HepG2 (cell line): ENCODE measurements around the gene CRABP1. TPM values are rescaled to one million over a fixed set of nuclear protein-coding genes. Genes with fewer than 3 reads are reported as not detected.

ENCODE experiments used
- ATAC-seq: fragments of 200-7000 bp; cut with Tn5 transposase; 3 replicates; pipeline ENCODE4 v1.9.1; 2020; ENCODE audit warnings: mild to moderate bottlenecking, moderate library complexity
- BruUV-seq: library from RNA; stranded (reverse); fragments of 400-500 nt; replicated peaks from 2 replicates; lab custom pipeline; 2021; lab: Mats Ljungman, UMichigan
- CTCF ChIA-PET: fragments of 300-600 bp; formaldehyde crosslinking; extraction: SDS; loops from one replicate; lab custom pipeline; 2021; ENCODE audit warnings: low total read pairs, inconsistent platforms, low intra/inter-chr PET ratio; lab: Yijun Ruan, JAX
- POLR2A ChIA-PET: fragments of 350-600 bp; sonication (Branson Sonifier 250); formaldehyde crosslinking; loops from one replicate; lab custom pipeline; 2020; ENCODE audit warnings: antibody characterized with exemption, inconsistent platforms; lab: Yijun Ruan, JAX
- DNase-seq: peaks from one replicate; pipeline ENCODE4 v3.0.0-alpha.2; 2015; ENCODE audit warnings: low spot score
- FAIRE-seq: peaks from 3 replicates; lab custom pipeline; 2011; peaks lifted over from hg19 to GRCh38; lab: Jason Lieb, UNC
- H2AFZ ChIP-seq: one replicate; pipeline ENCODE4 v1.6.1; 2011; ENCODE audit warnings: low read length, inconsistent platforms
- H3K27ac ChIP-seq: fragments of 300-600 bp; 3 replicates; pipeline ENCODE4 v1.8.0; 2011; ENCODE audit warnings: mixed run types, mild to moderate bottlenecking, mixed read lengths, low read length, inconsistent platforms; ENCODE audit not compliant: insufficient read depth; ENCODE audit errors: extremely low read length
- H3K27me3 ChIP-seq, 2 experiments: fragments of 200-600 bp in 1 of 2; 2 replicates in 1 of 2; 3 replicates in 1 of 2; pipeline versions ENCODE4 v1.6.0 to v1.8.0; 2011; ENCODE audit warnings: low read length in 2 of 2, mild to moderate bottlenecking in 2 of 2, moderate library complexity in 2 of 2, inconsistent platforms in 1 of 2; ENCODE audit not compliant: insufficient read depth in 2 of 2, control insufficient read depth in 1 of 2
- H3K36me3 ChIP-seq, 2 experiments: fragments of 200-600 bp in 1 of 2; replicated peaks in 1 of 2; 2 replicates in 1 of 2; 3 replicates in 1 of 2; pipeline versions ENCODE4 v1.5.1 to v1.8.0; 2011; ENCODE audit warnings: low read length in 2 of 2, inconsistent platforms in 1 of 2; ENCODE audit not compliant: insufficient read depth in 2 of 2, control insufficient read depth in 1 of 2
- H3K4me1 ChIP-seq: 2 replicates; pipeline ENCODE4 v1.5.1; 2012; ENCODE audit warnings: low read length, inconsistent platforms; ENCODE audit not compliant: insufficient read depth
- H3K4me2 ChIP-seq: 2 replicates; pipeline ENCODE4 v1.6.0; 2011; ENCODE audit warnings: low read depth, low read length, inconsistent platforms
- H3K4me3 ChIP-seq, 3 experiments: fragments of 200-600 bp in 1 of 3; sonication (generic), shearing (Covaris generic) in 1 of 3; replicated peaks in 1 of 3; 2 replicates each; pipeline ENCODE4 v1.5.1; 2011 to 2016; ENCODE audit warnings: low read length in 3 of 3, inconsistent platforms in 2 of 3, low read depth in 2 of 3, mild to moderate bottlenecking in 2 of 3, control low read depth in 1 of 3, mixed read lengths in 1 of 3; ENCODE audit not compliant: insufficient read depth in 1 of 3
- H3K79me2 ChIP-seq: one replicate; pipeline ENCODE4 v1.6.1; 2011; ENCODE audit warnings: low read length, inconsistent platforms; ENCODE audit not compliant: insufficient read depth
- H3K9ac ChIP-seq: 2 replicates; pipeline ENCODE4 v1.6.0; 2011; ENCODE audit warnings: mild to moderate bottlenecking, low read depth, low read length, inconsistent platforms; ENCODE audit not compliant: insufficient read depth
- H3K9me3 ChIP-seq: 2 replicates; pipeline ENCODE4 v1.5.1; 2012; ENCODE audit warnings: mild to moderate bottlenecking, low read length
- H4K20me1 ChIP-seq: 2 replicates; pipeline ENCODE4 v1.6.0; 2011; ENCODE audit warnings: inconsistent platforms, mild to moderate bottlenecking, low read length, moderate library complexity; ENCODE audit not compliant: insufficient read depth
- AHR ChIP-seq: IDR thresholded peaks from 2 replicates; pipeline ENCODE4 v1.6.1; 2018; ENCODE audit warnings: missing genetic modification reagents, missing compliant biosample characterization
- ATF1 ChIP-seq: IDR thresholded peaks from 2 replicates; pipeline ENCODE4 v1.6.1; 2016; ENCODE audit warnings: mild to moderate bottlenecking, control low read depth
- BCL6 ChIP-seq: IDR thresholded peaks from 2 replicates; pipeline ENCODE4 v1.6.1; 2016; ENCODE audit warnings: missing genetic modification reagents, missing compliant biosample characterization
- CHCHD3 ChIP-seq: sonication (generic); formaldehyde crosslinking; IDR thresholded peaks from 2 replicates; pipeline ENCODE4 v1.8.0; 2022; ENCODE audit warnings: mild to moderate bottlenecking, missing genetic modification reagents, moderate library complexity
- ESRRA ChIP-seq: sonication (generic); formaldehyde crosslinking; IDR thresholded peaks from 2 replicates; pipeline ENCODE4 v1.5.1; 2020; ENCODE audit warnings: mild to moderate bottlenecking, low read depth, missing genetic modification reagents
- PLRG1 ChIP-seq: fragments of 450-650 bp; conservative IDR thresholded peaks from 2 replicates; pipeline ENCODE4 v1.6.1; 2016
- RNF2 ChIP-seq: fragments of 450-650 bp; conservative IDR thresholded peaks from 2 replicates; pipeline ENCODE4 v1.6.1; 2016; ENCODE audit warnings: low read depth
- SNAPC2 ChIP-seq: sonication (generic); formaldehyde crosslinking; IDR thresholded peaks from 2 replicates; pipeline ENCODE4 v1.8.1; 2022; ENCODE audit warnings: mild to moderate bottlenecking, missing genetic modification reagents
- STAG1 ChIP-seq: sonication (generic); formaldehyde crosslinking; IDR thresholded peaks from 2 replicates; pipeline ENCODE4 v1.4.0; 2020; ENCODE audit warnings: missing genetic modification reagents
- U2AF1 ChIP-seq: fragments of 200-400 bp; formaldehyde crosslinking; optimal IDR thresholded peaks from 2 replicates; pipeline ENCODE3; 2017; ENCODE audit warnings: mild to moderate bottlenecking, low read depth, low read length
- ZNF10 ChIP-seq: sonication (generic); formaldehyde crosslinking; IDR thresholded peaks from 2 replicates; pipeline ENCODE4 v1.4.0; 2020; ENCODE audit warnings: mild to moderate bottlenecking, low read depth, missing genetic modification reagents, borderline replicate concordance
- ZNF232 ChIP-seq: sonication (generic); formaldehyde crosslinking; IDR thresholded peaks from 2 replicates; pipeline ENCODE4 v1.4.0; 2020; ENCODE audit warnings: missing genetic modification reagents, borderline replicate concordance
- ZNF674 ChIP-seq: sonication (generic); formaldehyde crosslinking; IDR thresholded peaks from 2 replicates; pipeline ENCODE4 v1.5.0; 2020; ENCODE audit warnings: low read depth, mild to moderate bottlenecking, missing genetic modification reagents
- ZNF747 ChIP-seq: sonication (generic); formaldehyde crosslinking; IDR thresholded peaks from 2 replicates; pipeline ENCODE4 v1.8.1; 2023; ENCODE audit warnings: missing genetic modification reagents, mild to moderate bottlenecking, borderline replicate concordance
- ZNF761 ChIP-seq: sonication (generic); formaldehyde crosslinking; conservative IDR thresholded peaks from 2 replicates; pipeline ENCODE4 v1.4.0; 2020; ENCODE audit warnings: mild to moderate bottlenecking, missing genetic modification reagents
- ZSCAN25 ChIP-seq: sonication (generic); formaldehyde crosslinking; IDR thresholded peaks from 2 replicates; pipeline ENCODE4 v1.8.0; 2022; ENCODE audit warnings: mild to moderate bottlenecking, missing genetic modification reagents
- WGBS: methylation state at CpG from one replicate; pipeline ENCODE4 v1.1.6; 2017; ENCODE audit warnings: low lambda C conversion rate; 5-methylcytosine and 5-hydroxymethylcytosine counted together
- in situ Hi-C: cut with HindIII; loops from 2 replicates; pipeline ENCODE4 v1.10.0; 2017; ENCODE audit warnings: low pct_unique_long_range_greater_than_20kb; ENCODE audit not compliant: extremely low pct_ligation_motif_present
- intact Hi-C: fragments of 100-400 bp; cut with micrococcal nuclease; formaldehyde crosslinking; loops from one replicate; pipeline ENCODE4 v1.10.0; 2022; ENCODE audit not compliant: unreplicated experiment
- polyA plus RNA-seq, 8 experiments: library from polyadenylated mRNA; depleted of rRNA in 3 of 8; stranded (reverse) in 7 of 8; unstranded in 1 of 8; fragments of >200 nt; fragmentation: Illumina TruSeq in 4 of 8; extraction: Trizol in 4 of 8; gene quantifications; 2 replicates each; pipeline versions ENCODE4 v1.2.1 to v1.2.3, GENCODE V29; 2011 to 2016; ENCODE audit warnings: low read depth in 4 of 8, missing spikeins in 1 of 8, mixed read lengths in 1 of 8; ENCODE audit not compliant: insufficient read depth in 1 of 8
- total RNA-seq, 5 experiments: library from RNA; depleted of rRNA; stranded (reverse); fragments of >200 nt; fragmentation: Illumina TruSeq; extraction: Trizol; gene quantifications; 2 replicates each; pipeline ENCODE4 v1.2.3, GENCODE V29; 2016; ENCODE audit warnings: low read depth in 1 of 5
- TF ChIP-seq, protein P1 (sequence below): IDR thresholded peaks from 2 replicates; pipeline ENCODE4 v1.6.1; 2018; ENCODE audit warnings: missing genetic modification reagents, mild to moderate bottlenecking, missing compliant biosample characterization
- TF ChIP-seq, protein P2 (sequence below): sonication (generic); formaldehyde crosslinking; IDR thresholded peaks from 2 replicates; pipeline ENCODE4 v1.9.0; 2021; ENCODE audit warnings: missing genetic modification reagents, borderline replicate concordance
- TF ChIP-seq, protein P3 (sequence below): sonication (generic); formaldehyde crosslinking; IDR thresholded peaks from 2 replicates; pipeline ENCODE4 v1.8.1; 2023; ENCODE audit warnings: mild to moderate bottlenecking, moderate library complexity, missing genetic modification reagents

CRABP1 gene
- total and polyA plus RNA-seq, 2 of the 13 experiments (the other 11 are each of a cell fraction or from before 2014, with no cell fraction given), result not detected

DNA sequence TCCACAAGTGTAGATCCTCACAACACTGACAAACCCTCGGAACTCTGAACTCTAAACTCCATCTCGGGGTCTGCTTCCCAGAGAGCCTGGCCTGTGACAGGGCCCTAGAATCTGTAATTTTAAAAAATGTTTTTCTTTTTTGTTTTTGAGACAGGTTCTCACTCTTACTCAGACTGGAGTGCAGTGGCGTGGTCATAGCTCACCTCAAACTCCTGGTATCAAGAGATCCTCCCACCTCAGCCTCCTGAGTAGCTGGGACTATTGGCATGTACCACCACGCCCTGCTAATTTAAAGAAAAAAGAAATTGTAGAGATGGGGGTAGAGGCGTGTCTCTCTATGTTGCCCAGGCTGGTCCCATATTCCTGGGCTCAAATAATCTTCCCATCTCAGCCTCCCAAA, 26.2 kb downstream of the CRABP1 start:
- ATAC-seq (no peak), FAIRE-seq (no peak), DNase-seq (no peak)
- H3K27ac ChIP-seq, result no peak overlapping the region
- H3K9ac ChIP-seq, result no peak overlapping the region
- CTCF ChIA-PET, result no interaction called here
- H3K36me3 ChIP-seq, result no peaks in the 10 kb centered on the region
- no peaks in the 10 kb centered on the region for H3K4me1 ChIP-seq
- H2AFZ ChIP-seq, result no peak overlapping the region
- no TSS peak for BruUV-seq
- no peaks in the 10 kb centered on the region for H3K9me3 ChIP-seq
- TF ChIP-seq BCL6, result no peak
- TF ChIP-seq, protein P1, sequence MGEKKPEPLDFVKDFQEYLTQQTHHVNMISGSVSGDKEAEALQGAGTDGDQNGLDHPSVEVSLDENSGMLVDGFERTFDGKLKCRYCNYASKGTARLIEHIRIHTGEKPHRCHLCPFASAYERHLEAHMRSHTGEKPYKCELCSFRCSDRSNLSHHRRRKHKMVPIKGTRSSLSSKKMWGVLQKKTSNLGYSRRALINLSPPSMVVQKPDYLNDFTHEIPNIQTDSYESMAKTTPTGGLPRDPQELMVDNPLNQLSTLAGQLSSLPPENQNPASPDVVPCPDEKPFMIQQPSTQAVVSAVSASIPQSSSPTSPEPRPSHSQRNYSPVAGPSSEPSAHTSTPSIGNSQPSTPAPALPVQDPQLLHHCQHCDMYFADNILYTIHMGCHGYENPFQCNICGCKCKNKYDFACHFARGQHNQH (CRISPR knock-in tag), result no peak
- no peak for TF ChIP-seq SNAPC2 (CRISPR knock-in tag)
- no peak for TF ChIP-seq ZNF232
- TF ChIP-seq RNF2, result no peak
- no peak for TF ChIP-seq ATF1 (CRISPR knock-in tag)
- no peak for TF ChIP-seq ZNF10
- no peak for TF ChIP-seq ZNF674 (CRISPR knock-in tag)
- TF ChIP-seq PLRG1, result no peak
- TF ChIP-seq, protein P2, sequence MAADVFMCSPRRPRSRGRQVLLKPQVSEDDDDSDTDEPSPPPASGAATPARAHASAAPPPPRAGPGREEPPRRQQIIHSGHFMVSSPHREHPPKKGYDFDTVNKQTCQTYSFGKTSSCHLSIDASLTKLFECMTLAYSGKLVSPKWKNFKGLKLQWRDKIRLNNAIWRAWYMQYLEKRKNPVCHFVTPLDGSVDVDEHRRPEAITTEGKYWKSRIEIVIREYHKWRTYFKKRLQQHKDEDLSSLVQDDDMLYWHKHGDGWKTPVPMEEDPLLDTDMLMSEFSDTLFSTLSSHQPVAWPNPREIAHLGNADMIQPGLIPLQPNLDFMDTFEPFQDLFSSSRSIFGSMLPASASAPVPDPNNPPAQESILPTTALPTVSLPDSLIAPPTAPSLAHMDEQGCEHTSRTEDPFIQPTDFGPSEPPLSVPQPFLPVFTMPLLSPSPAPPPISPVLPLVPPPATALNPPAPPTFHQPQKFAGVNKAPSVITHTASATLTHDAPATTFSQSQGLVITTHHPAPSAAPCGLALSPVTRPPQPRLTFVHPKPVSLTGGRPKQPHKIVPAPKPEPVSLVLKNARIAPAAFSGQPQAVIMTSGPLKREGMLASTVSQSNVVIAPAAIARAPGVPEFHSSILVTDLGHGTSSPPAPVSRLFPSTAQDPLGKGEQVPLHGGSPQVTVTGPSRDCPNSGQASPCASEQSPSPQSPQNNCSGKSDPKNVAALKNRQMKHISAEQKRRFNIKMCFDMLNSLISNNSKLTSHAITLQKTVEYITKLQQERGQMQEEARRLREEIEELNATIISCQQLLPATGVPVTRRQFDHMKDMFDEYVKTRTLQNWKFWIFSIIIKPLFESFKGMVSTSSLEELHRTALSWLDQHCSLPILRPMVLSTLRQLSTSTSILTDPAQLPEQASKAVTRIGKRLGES, result no peak
- TF ChIP-seq ZNF761 (CRISPR knock-in tag), result no peak
- no peak for TF ChIP-seq ZSCAN25 (CRISPR knock-in tag)
- no peak for TF ChIP-seq ESRRA (CRISPR knock-in tag)
- no peak for TF ChIP-seq STAG1 (CRISPR knock-in tag)
- no peak for TF ChIP-seq ZNF747 (CRISPR knock-in tag)
- no peak for TF ChIP-seq U2AF1
- no peak for TF ChIP-seq AHR (CRISPR knock-in tag)
- TF ChIP-seq, protein P3, sequence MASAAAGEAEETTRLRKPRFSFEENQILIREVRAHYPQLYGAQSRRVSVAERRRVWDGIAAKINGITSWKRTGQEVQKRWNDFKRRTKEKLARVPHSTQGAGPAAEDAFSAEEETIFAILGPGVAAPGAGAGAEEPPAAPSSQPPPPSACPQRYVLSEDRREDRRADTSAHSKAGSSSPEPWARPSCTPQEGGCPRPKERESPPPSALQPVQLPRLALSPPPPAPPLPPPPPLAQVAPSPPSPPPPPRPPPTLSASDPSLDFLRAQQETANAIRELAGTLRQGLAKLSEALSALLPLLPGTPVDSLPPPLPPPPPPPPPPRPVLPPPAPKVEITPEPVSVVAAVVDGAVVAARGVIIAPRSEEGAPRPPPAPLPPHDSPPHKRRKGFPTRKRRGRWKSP, result no peak
- TF ChIP-seq CHCHD3 (CRISPR knock-in tag), result no peak
- no peak overlapping the region for H3K4me3 ChIP-seq
- intact Hi-C loops (no loop called here), in situ Hi-C loops (no loop called here)
- H3K4me2 ChIP-seq, result no peak overlapping the region
- no peaks in the 10 kb centered on the region for H4K20me1 ChIP-seq
- H3K79me2 ChIP-seq, result no peaks in the 10 kb centered on the region
- WGBS, result 41% methylated on average over 5 of the region's 5 CpGs
- peaks cover 0 to 10% of the 10 kb centered on the region in 2 experiments; a peak in 3 of 5 replicates for H3K27me3 ChIP-seq
- POLR2A ChIA-PET, result no interaction called here
